Left kidney (tissue), 8 donors: Measurements from ENCODE around the gene C7. TPM values are rescaled to one million over a fixed set of nuclear protein-coding genes. Genes with fewer than 3 reads are reported as not detected.
"Not testable (repeated sequence)": the region's sequence is repeated elsewhere in the genome, so short reads cannot be mapped to it uniquely, and the experiment has no call there.

Source experiments
- DNase-seq: peaks from one replicate; pipeline ENCODE4 v3.0.0-alpha.2; 2013
- long read RNA-seq, 8 donors: transcript quantifications; one replicate each; lab custom pipeline, GENCODE V29; 2026
- polyA plus RNA-seq: library from polyadenylated mRNA; unstranded; fragments of 120-200 nt; gene quantifications from one replicate; pipeline ENCODE4 v1.2.1, GENCODE V29; 2013; ENCODE audit not compliant: insufficient read length

The C7 gene
- 148 TPM for polyA plus RNA-seq
- long read RNA-seq, donor 1, full-length matches to known transcripts = 18 of 49 reads
- long read RNA-seq, donor 1, partial matches to known transcripts = 31 of 49 reads
- long read RNA-seq, donor 1, other reads (novel, unspliced or antisense) = 0 of 49 reads
- long read RNA-seq, donor 2, full-length matches to known transcripts = 20 of 71 reads
- long read RNA-seq, donor 2, partial matches to known transcripts = 51 of 71 reads
- long read RNA-seq, donor 2, other reads (novel, unspliced or antisense) = 0 of 71 reads
- long read RNA-seq, donor 3, full-length matches to known transcripts = 16 of 74 reads
- long read RNA-seq, donor 3, partial matches to known transcripts = 58 of 74 reads
- long read RNA-seq, donor 3, other reads (novel, unspliced or antisense) = 0 of 74 reads
- long read RNA-seq, donor 4, partial matches to known transcripts = 22 of 23 reads
- long read RNA-seq, donor 4, other reads (novel, unspliced or antisense) = 0 of 23 reads
- long read RNA-seq, donor 5, full-length matches to known transcripts = 19 of 77 reads
- long read RNA-seq, donor 5, partial matches to known transcripts = 58 of 77 reads
- long read RNA-seq, donor 5, other reads (novel, unspliced or antisense) = 0 of 77 reads
- long read RNA-seq, donor 6, full-length matches to known transcripts = 10 of 57 reads
- long read RNA-seq, donor 6, partial matches to known transcripts = 47 of 57 reads
- long read RNA-seq, donor 6, other reads (novel, unspliced or antisense) = 0 of 57 reads
- long read RNA-seq, donor 7, full-length matches to known transcripts = 15 of 32 reads
- long read RNA-seq, donor 7, partial matches to known transcripts = 17 of 32 reads
- long read RNA-seq, donor 7, other reads (novel, unspliced or antisense) = 0 of 32 reads
- long read RNA-seq, donor 8, full-length matches to known transcripts = 18 of 18 reads
- long read RNA-seq, donor 8, partial matches to known transcripts = 0 of 18 reads
- long read RNA-seq, donor 8, other reads (novel, unspliced or antisense) = 0 of 18 reads

GRCh38 chr5:40909264-40909663 lies at the start of gene C7:
Gene C7 (plus strand): TSS chr5:40909497. CDS start chr5:40909611, 114 bp downstream.
- DNase-seq = peak; percentile 46

GRCh38 chr5:40860711-40861110 lies 48.6 kb upstream of the C7 start:
- no peak for DNase-seq

GRCh38 chr5:40865004-40865403 lies 44.3 kb upstream of the C7 start:
- not testable (repeated sequence) for DNase-seq

- no peak for DNase-seq
These were observed 42.5 kb upstream of the C7 start for GRCh38 chr5:40866844-40867243.

- no peak for DNase-seq
These were observed 39.9 kb upstream of the C7 start for GRCh38 chr5:40869384-40869783.

GRCh38 chr5:40871177-40871576 lies 38.1 kb upstream of the C7 start:
- DNase-seq = no peak

- DNase-seq = not testable (repeated sequence)
These were observed 37.0 kb upstream of the C7 start for GRCh38 chr5:40872253-40872652.

- DNase-seq = no peak
These were observed 35.9 kb upstream of the C7 start for GRCh38 chr5:40873286-40873880.

GRCh38 chr5:40875958-40876357 lies 33.3 kb upstream of the C7 start:
- DNase-seq = no peak

GRCh38 chr5:40877371-40877988 lies 31.8 kb upstream of the C7 start:
- DNase-seq = no peak

- DNase-seq = peak; percentile 17
These were observed 29.9 kb upstream of the C7 start for GRCh38 chr5:40879163-40879942.

GRCh38 chr5:40882291-40882690 lies 27.0 kb upstream of the C7 start:
- no peak for DNase-seq

- not testable (repeated sequence) for DNase-seq
These were observed 26.2 kb upstream of the C7 start for GRCh38 chr5:40883051-40883450.

GRCh38 chr5:40895440-40896425 lies 13.6 kb upstream of the C7 start:
- DNase-seq = not testable (repeated sequence)

GRCh38 chr5:40904205-40904993 lies 4.9 kb upstream of the C7 start:
- peak; percentile 65 for DNase-seq

GRCh38 chr5:40904994-40905306 lies 4.3 kb upstream of the C7 start:
- DNase-seq = no peak

- no peak for DNase-seq
These were observed 2.9 kb upstream of the C7 start for GRCh38 chr5:40906351-40906751.

- no peak for DNase-seq
These were observed 426 bp downstream of the C7 start for GRCh38 chr5:40909723-40910122.

- no peak for DNase-seq
These were observed 2.0 kb downstream of the C7 start for GRCh38 chr5:40911266-40911665.
